Measurements from ENCODE around the gene VPS37C.

- TF ChIP-seq CTCF (IDR thresholded peaks at IDR 0.05) (no peak), EZH2 (IDR thresholded peaks at IDR 0.05) (no peak), EZH2phosphoT487 (IDR thresholded peaks at IDR 0.05) (no peak)
Observed at GRCh38 chr11:61158691-61159381, 2.4 kb downstream of the VPS37C start.
